Renal cortical epithelial cell (primary cell): Measurements from ENCODE around the gene COX10. TPM values are rescaled to one million over a fixed set of nuclear protein-coding genes. Genes with fewer than 3 reads are reported as not detected.
"Not testable (repeated sequence)": the region's sequence is repeated elsewhere in the genome, so short reads cannot be mapped to it uniquely, and the experiment has no call there.

Experiments
- DNase-seq: peaks from one replicate; pipeline ENCODE4 v3.0.0-alpha.2; 2011; ENCODE audit warnings: low read depth
- total RNA-seq: library from RNA; depleted of rRNA; stranded (reverse); fragments of >200 nt; gene quantifications from 2 replicates; pipeline ENCODE4 v1.2.3, GENCODE V29; 2014

COX10 gene
- total RNA-seq, 1 donor from 2014 or later: 19.1 TPM

- DNase-seq: peak; percentile 36
Observed at GRCh38 chr17:14123619-14124278, 54.4 kb downstream of the COX10 start.

- DNase-seq: no peak
Observed at GRCh38 chr17:14124854-14125253, 55.5 kb downstream of the COX10 start.

- peak; percentile 18 for DNase-seq
Observed at GRCh38 chr17:14125518-14126137, 56.3 kb downstream of the COX10 start.

GRCh38 chr17:14133104-14133503, 63.8 kb downstream of the COX10 start:
- DNase-seq: peak; percentile 36

GRCh38 chr17:14134456-14134855, 65.2 kb downstream of the COX10 start:
- DNase-seq: peak; percentile 4

- DNase-seq: no peak
Observed at GRCh38 chr17:14135906-14136590, 66.7 kb downstream of the COX10 start.

GRCh38 chr17:14138649-14139048, 69.3 kb downstream of the COX10 start:
- no peak for DNase-seq

- peak; percentile 30 for DNase-seq
Observed at GRCh38 chr17:14143688-14144087, 74.4 kb downstream of the COX10 start.

- no peak for DNase-seq
Observed at GRCh38 chr17:14144508-14144907, 75.2 kb downstream of the COX10 start.

- DNase-seq: no peak
Observed at GRCh38 chr17:14149751-14150150, 80.4 kb downstream of the COX10 start.

- no peak for DNase-seq
Observed at GRCh38 chr17:14150619-14151018, 81.3 kb downstream of the COX10 start.

GRCh38 chr17:14152721-14153120, 83.4 kb downstream of the COX10 start:
- no peak for DNase-seq

- no peak for DNase-seq
Observed at GRCh38 chr17:14153374-14153773, 84.1 kb downstream of the COX10 start.

GRCh38 chr17:14156689-14157088, 87.4 kb downstream of the COX10 start:
- peak; percentile 37 for DNase-seq

GRCh38 chr17:14157822-14158221, 88.5 kb downstream of the COX10 start:
- no peak for DNase-seq

- no peak for DNase-seq
Observed at GRCh38 chr17:14158707-14159106, 89.4 kb downstream of the COX10 start.

- no peak for DNase-seq
Observed at GRCh38 chr17:14161419-14161818, 92.1 kb downstream of the COX10 start.

GRCh38 chr17:14165616-14166015, 96.3 kb downstream of the COX10 start:
- no peak for DNase-seq

GRCh38 chr17:14167831-14168230, 98.5 kb downstream of the COX10 start:
- DNase-seq: not testable (repeated sequence)

- DNase-seq: no peak
Observed at GRCh38 chr17:14168582-14168981, 99.3 kb downstream of the COX10 start.

GRCh38 chr17:14169287-14169686, 100.0 kb downstream of the COX10 start:
- no peak for DNase-seq

GRCh38 chr17:14169901-14170300, 100.6 kb downstream of the COX10 start:
- no peak for DNase-seq

- DNase-seq: not testable (repeated sequence)
Observed at GRCh38 chr17:14176989-14177388, 107.7 kb downstream of the COX10 start.
